SU-DHL-6 (cell line): ENCODE data around the gene CIT.

Experiments used
- CTCF ChIP-seq: fragments of 200-600 bp; sonication (generic); IDR thresholded peaks from one replicate; pipeline ENCODE4 v1.5.1; 2017; ENCODE audit warnings: antibody characterized with exemption, mild to moderate bottlenecking, low read length, moderate library complexity; ENCODE audit not compliant: insufficient read depth, poor library complexity, severe bottlenecking
- EZH2phosphoT487 ChIP-seq: fragments of 200-600 bp; sonication (generic), shearing (Covaris generic); conservative IDR thresholded peaks from 2 replicates; pipeline ENCODE4 v1.6.1; 2018; ENCODE audit warnings: mild to moderate bottlenecking, antibody characterized with exemption, low read length, moderate library complexity, mixed read lengths

- TF ChIP-seq CTCF (no peak), EZH2phosphoT487 (no peak)
These were observed 192.3 kb downstream of the CIT start for GRCh38 chr12:119684711-119685369.
